ENCODE data around the gene KLF15. TPM values are rescaled to one million over a fixed set of nuclear protein-coding genes. Genes with fewer than 3 reads are reported as not detected.
A peak's percentile ranks its signal among the peaks of the same experiment; 100 is the strongest.

Gene KLF15
- total and polyA plus RNA-seq, 4 donors: 18.1 to 31.3 (median 24.6) TPM

DNA sequence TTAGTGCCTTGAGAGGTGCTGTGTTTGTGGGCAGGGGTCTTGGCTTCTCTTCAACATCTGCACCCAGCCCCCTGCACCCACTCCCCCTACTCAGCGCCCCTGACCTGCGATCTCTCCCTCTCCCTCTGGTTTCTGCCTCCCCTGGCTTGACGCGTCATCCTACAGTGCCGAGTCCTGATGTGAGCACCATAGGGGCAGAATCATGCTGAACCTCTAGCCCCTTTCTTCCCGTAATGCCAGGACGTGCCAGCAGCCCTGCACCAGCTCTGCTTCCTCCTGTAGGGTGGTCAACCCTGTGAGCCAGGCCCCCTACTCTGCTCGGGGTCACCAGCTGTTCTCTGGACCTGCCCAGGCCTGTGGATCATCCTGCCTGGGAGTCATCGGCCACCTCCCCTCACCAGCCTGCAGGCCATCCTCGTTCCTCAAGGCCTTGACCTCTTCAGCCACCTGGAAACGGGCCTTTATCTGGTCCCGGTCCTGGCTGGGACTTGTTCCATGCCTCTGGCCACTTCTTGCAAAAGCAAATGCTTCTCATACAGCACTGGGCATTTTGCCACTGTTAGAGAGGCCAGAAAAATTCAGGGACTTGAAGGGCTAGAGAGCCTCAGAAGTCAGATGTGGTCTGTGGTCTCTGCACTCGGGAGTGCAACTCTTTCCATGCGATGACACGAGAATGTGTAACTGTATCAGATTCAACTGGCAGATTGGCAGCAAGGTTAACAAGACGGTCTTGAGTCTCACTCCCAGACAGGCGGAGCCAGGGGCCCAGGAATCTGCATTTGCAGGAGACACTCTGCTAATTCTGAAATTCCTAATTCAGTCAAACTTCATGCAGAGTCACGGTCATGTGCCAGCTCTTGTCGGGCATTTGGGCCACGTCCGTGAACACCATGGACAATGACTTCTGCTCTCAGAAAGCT is 16.7 kb upstream of the KLF15 start:
- ATAC-seq (ENCODE audit: insufficient read depth, low FRiP score): peak; percentile 27
- Histone ChIP-seq H3K27ac (ENCODE audit: low read depth in 1 of 2, low read length in 1 of 2) (peak overlapping the region in 1 of 2 donors; percentile 13), H3K27me3 (ENCODE audit: control insufficient read depth in 3 of 3, insufficient read depth in 3 of 3, low read length in 2 of 3) (no peaks in the 10 kb centered on the region), H3K36me3 (ENCODE audit: control insufficient read depth in 4 of 4, insufficient read depth in 4 of 4, low read length in 4 of 4) (no peaks in the 10 kb centered on the region), H3K9me3 (ENCODE audit: control insufficient read depth in 4 of 4, insufficient read depth in 3 of 4, low read length in 3 of 4) (no peaks in the 10 kb centered on the region), H3K9ac (ENCODE audit: insufficient read depth in 1 of 2, low read length in 2 of 2) (no peak overlapping the region), H3K4me1 (ENCODE audit: control insufficient read depth in 5 of 5, insufficient read depth in 5 of 5, low read length in 5 of 5) (peaks cover 0 to 37% (median 11%) of the 10 kb centered on the region in 5 donors), H3K4me3 (no peak overlapping the region)
- TF ChIP-seq, protein P1, sequence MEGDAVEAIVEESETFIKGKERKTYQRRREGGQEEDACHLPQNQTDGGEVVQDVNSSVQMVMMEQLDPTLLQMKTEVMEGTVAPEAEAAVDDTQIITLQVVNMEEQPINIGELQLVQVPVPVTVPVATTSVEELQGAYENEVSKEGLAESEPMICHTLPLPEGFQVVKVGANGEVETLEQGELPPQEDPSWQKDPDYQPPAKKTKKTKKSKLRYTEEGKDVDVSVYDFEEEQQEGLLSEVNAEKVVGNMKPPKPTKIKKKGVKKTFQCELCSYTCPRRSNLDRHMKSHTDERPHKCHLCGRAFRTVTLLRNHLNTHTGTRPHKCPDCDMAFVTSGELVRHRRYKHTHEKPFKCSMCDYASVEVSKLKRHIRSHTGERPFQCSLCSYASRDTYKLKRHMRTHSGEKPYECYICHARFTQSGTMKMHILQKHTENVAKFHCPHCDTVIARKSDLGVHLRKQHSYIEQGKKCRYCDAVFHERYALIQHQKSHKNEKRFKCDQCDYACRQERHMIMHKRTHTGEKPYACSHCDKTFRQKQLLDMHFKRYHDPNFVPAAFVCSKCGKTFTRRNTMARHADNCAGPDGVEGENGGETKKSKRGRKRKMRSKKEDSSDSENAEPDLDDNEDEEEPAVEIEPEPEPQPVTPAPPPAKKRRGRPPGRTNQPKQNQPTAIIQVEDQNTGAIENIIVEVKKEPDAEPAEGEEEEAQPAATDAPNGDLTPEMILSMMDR (IDR thresholded peaks at IDR 0.05; ENCODE audit: control extremely low read depth, extremely low read depth): no peak
- WGBS, 2 donors: 71 to 82% methylated on average over 21 of the region's 21 CpGs
- DNase-seq: peak; percentile 73 to 92 (median 86)

DNA sequence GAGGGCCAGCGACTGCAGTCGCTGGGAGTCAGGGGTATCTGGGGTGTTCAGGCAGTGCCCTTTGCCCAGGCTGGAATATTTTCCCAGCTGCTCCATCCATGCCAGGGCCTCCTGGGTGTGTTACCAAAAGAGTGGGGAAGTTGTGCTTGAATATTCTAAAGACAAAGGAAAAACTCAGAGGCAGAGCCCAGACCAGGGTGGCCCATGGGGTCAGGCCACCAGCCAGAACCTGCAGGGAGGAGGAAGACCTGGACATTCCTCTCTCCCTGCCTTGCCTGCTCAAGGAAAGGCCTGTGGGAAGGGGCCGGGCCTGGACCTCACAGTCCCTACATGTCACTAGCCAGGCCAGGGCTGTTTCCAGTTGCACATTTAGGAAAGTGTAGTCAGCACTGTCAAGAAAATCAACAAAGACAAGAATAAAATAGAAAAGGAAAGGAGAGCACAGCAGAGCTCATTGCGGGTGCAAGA is 16.0 kb upstream of the KLF15 start:
- 95 to 97% methylated on average over 4 of the region's 4 CpGs for WGBS, 2 donors
- Histone ChIP-seq H3K27ac (ENCODE audit: low read depth in 1 of 2, low read length in 1 of 2) (no peak overlapping the region), H3K4me3 (no peak overlapping the region), H3K4me1 (ENCODE audit: control insufficient read depth in 5 of 5, insufficient read depth in 5 of 5, low read length in 5 of 5) (peaks cover 0 to 37% (median 11%) of the 10 kb centered on the region in 5 donors), H3K9me3 (ENCODE audit: control insufficient read depth in 4 of 4, insufficient read depth in 3 of 4, low read length in 3 of 4) (no peaks in the 10 kb centered on the region), H3K36me3 (ENCODE audit: control insufficient read depth in 4 of 4, insufficient read depth in 4 of 4, low read length in 4 of 4) (no peaks in the 10 kb centered on the region), H3K27me3 (ENCODE audit: control insufficient read depth in 3 of 3, insufficient read depth in 3 of 3, low read length in 2 of 3) (no peaks in the 10 kb centered on the region), H3K9ac (ENCODE audit: insufficient read depth in 1 of 2, low read length in 2 of 2) (no peak overlapping the region)
- no peak for DNase-seq
- ATAC-seq (ENCODE audit: insufficient read depth, low FRiP score): no peak
- TF ChIP-seq, protein P1 (IDR thresholded peaks at IDR 0.05; ENCODE audit: control extremely low read depth, extremely low read depth): no peak

GRCh38 chr3:126372413-126373145 is 15.4 kb upstream of the KLF15 start:
- TF ChIP-seq, protein P1 (IDR thresholded peaks at IDR 0.05; ENCODE audit: control extremely low read depth, extremely low read depth): no peak
- H3K9me3 ChIP-seq (ENCODE audit: control insufficient read depth in 4 of 4, insufficient read depth in 3 of 4, low read length in 3 of 4): no peaks in the 10 kb centered on the region
- no peak overlapping the region for H3K9ac ChIP-seq (ENCODE audit: insufficient read depth in 1 of 2, low read length in 2 of 2)
- H3K27ac ChIP-seq (ENCODE audit: low read depth in 1 of 2, low read length in 1 of 2): no peak overlapping the region
- H3K27me3 ChIP-seq (ENCODE audit: control insufficient read depth in 3 of 3, insufficient read depth in 3 of 3, low read length in 2 of 3): no peaks in the 10 kb centered on the region
- H3K36me3 ChIP-seq (ENCODE audit: control insufficient read depth in 4 of 4, insufficient read depth in 4 of 4, low read length in 4 of 4): no peaks in the 10 kb centered on the region
- peaks cover 0 to 37% (median 11%) of the 10 kb centered on the region in 5 donors for H3K4me1 ChIP-seq (ENCODE audit: control insufficient read depth in 5 of 5, insufficient read depth in 5 of 5, low read length in 5 of 5)
- WGBS, 2 donors: 81 to 88% methylated on average over 12 of the region's 12 CpGs
- DNase-seq: no peak
- no peak for ATAC-seq (ENCODE audit: insufficient read depth, low FRiP score)
- no peak overlapping the region for H3K4me3 ChIP-seq
